ENCODE measurements around the gene LPO.

Gene LPO

GRCh38 chr17:58264407-58265103 lies 26.2 kb downstream of the LPO start:
- no peak for DNase-seq

DNA sequence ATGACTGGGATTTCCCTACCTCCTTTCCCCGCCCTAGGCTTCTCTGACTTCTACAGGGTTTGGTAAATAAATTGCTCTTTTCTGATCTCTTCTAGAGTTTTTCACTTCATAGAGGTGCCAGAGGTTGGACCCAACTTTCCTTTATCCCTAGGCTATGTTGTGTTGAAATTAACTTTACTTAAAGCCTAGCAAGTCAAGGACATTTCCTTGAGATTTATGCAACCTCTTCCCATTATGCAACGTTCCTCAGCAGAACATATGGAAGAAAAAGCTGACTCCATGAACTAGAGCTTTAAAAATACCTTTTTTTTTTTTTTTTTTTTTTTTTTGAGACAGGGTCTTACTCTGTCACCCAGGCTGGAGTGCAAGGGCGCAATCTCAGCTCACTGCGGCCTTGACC lies 26.9 kb downstream of the LPO start:
- DNase-seq, result no peak

- peak in 1 of 2 experiments; percentile 6 for DNase-seq
These were observed 27.8 kb downstream of the LPO start for GRCh38 chr17:58265902-58266875.

- peak in 1 of 2 experiments; percentile 2 for DNase-seq
These were observed 29.3 kb downstream of the LPO start for GRCh38 chr17:58267347-58268324.

- DNase-seq, result peak in 1 of 2 experiments; percentile 8
These were observed 29.9 kb downstream of the LPO start for GRCh38 chr17:58268326-58268725.

DNA sequence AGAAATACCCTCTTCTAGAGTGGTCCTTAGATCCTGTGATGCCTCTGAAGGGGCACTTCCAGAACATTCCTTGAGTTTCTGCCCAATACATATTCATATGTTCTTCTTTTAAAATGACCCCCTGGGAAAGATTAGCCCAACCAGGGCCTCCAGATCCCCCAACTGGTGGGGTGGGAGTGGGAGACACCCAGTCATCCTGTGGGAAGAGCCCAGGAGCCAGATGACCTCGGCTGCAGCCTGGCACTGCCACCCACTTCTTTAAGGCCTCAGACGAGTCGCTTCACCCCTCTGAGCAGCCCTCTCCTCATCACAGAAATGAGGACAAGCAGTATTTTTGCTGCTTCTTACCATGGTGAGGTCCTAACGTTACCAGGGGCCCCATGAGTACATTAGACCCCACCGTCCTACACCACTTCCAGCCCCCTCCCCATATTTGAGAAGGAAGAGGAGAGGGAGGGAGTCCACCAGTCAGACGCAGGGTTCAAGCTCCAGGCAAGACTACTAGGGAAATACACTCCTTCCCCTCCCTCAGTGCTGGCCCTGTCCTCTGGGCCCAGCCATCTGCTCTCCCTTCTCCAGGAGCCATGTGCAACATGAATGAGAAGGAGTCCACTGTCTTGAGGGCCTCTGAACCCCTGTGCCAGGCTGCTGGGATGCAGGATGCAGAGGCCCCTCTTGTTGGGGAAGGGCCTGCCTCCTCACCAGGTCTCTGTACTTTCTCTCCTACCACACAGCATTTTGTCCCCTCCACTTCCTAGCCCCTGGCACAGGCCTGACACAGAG lies 30.6 kb downstream of the LPO start:
- no peak for DNase-seq

DNA sequence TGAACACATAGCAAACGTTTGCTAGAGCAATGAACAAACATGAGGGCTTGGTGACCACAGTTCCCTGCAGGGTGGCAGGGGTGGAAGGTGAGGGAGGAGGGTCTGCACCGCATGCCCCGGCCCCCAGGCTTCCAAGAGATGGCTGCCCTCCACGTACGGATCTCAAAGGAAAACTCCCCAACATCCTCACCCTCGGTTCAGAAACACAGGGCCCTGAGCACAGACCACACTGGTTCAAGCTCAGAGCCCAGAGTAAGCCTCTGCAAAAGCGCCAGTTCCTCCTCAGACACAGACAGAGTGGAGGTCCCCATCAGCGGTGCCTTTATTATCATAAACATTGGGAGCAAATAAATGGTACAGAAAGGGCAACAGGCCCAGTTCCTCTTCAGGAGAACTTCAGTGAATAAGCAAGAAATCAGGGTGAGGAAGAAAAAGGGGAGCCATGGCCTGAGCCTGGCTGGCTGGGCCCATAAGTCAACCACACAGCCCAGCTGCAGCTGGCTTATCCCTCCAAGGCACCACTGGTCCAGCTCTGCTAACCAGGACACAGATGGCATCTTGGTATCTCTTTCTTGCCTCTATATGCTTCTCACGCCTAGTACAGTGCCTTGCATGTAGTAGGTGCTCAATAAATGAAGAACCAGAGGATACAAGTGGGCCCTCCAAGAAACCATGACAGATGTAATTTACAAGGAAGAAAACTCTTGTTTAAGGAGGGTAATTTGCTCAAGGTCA lies 31.3 kb downstream of the LPO start:
- peak in 1 of 2 experiments; percentile 3 for DNase-seq

DNA sequence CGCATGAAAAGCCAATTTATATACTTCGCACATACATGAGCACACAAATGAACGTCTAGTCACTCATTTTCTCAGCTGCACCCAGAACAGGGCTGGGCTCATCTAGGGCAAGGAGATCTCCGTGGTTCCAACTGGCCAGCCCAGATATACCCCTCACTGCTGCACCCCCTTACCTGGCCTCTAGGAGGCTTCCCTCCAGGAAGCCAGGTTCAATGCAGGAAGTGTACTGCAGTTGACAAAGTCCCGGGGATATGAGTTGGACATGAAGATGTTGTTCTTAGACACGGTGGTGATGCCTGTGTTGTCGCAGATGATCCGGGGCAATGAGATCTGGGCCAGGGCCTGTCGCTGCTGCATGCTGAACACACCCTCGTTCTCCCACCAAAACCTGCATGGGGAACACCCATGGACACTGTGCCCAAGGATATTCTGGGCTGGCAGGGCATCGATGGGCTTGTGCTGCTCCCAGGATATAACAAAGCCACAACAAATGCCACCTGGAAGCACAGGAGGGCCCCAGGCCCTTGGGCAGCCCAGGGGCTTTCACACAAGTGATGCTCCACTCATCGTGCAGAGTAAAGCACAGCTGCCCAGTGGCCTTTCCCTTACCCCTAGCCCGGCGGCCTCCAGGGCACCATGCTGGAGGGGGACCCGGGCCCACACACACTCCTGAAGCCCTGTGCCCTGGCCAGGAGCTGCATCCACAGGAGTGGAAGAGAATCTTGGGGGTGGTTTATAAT lies 32.3 kb downstream of the LPO start:
- peak in 1 of 2 experiments; percentile 21 for DNase-seq

- peak in 1 of 2 experiments; percentile 7 for DNase-seq
These were observed 33.0 kb downstream of the LPO start for GRCh38 chr17:58271216-58271931.

- DNase-seq, result no peak
These were observed 34.2 kb downstream of the LPO start for GRCh38 chr17:58272367-58273280.

DNA sequence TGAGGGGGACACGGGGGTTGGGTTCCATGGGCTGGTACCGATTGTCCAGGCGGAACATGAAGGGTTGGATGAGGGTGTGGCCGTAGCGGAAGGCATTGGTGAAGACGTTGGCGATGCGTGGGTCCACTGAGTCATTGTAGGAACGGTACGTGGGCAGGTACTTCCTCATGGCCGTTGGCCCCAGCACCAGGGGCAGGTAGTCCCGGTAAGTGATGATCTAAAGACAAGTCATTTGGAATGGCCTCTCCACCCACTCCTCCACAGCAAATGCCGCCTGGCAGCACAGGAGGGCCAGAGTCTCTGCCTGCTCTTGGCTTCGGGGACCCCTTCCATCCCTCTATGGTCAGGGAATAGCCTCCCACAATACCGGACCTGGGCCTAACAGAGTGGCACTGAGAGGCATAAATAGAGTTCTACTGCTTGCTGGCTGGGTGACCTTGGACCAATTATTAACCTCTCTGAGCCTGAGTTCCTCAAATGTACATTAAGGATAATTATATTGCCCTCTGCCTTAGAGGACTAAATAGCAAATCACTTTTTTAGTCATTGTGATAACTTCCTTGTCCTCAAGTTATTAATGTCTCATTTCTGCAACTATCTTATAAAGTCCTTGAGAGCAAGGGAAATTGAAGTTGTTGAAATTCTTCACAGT lies 35.2 kb downstream of the LPO start:
- no peak for DNase-seq

GRCh38 chr17:58275417-58275816 lies 37.0 kb downstream of the LPO start:
- DNase-seq, result no peak

DNA sequence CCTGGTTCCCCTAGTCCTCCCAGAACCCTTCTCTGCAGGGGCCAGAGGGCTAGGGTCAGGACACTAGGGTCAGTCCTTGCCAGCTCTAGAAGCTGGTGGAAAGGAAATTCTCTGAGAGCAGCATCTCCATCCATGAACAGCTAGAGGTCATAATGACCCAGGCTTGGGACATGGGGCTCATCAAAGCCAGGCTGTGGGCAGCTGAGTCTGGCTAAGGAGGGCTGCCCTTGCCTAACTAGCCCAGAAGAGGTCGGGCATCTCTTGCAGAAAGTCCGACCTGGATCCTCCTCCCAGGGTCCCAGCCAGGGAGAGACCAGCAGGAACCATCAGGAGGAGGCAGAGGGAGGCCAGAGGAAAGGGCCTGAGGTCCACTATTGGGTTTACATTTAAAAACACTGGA lies 38.0 kb downstream of the LPO start:
- no peak for DNase-seq

DNA sequence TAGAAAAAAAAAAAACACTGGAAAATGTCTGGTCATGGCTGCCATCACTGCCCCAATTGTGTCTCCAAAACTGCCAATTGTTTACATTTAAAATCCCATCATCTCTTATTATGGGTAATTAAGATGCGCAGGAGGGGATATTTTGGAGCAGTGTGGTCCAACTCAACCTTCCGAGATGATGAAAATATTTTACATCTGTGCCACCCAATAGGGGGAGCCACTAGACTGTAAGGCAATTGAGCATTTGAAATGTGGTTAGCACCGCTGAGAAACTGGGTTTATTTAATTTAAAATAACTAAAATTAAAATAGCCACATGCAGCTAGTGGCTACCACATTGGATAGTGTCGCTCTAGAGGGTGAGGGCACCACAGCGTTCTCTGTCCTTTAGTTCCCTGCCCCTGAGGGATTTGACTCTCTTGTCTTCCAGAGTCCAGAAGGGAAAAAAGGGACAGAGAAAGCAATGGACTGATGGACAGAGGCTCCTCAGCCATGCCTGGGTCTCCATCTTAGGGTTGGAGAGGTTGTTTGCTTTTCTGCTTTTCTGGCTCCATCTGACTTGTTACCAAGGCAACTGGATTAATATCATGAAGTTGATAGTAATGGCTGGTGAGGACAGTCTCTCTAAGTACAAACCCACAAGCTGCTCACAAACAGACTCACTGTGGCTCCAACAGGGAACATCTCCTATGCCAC lies 38.9 kb downstream of the LPO start:
- DNase-seq, result no peak

DNA sequence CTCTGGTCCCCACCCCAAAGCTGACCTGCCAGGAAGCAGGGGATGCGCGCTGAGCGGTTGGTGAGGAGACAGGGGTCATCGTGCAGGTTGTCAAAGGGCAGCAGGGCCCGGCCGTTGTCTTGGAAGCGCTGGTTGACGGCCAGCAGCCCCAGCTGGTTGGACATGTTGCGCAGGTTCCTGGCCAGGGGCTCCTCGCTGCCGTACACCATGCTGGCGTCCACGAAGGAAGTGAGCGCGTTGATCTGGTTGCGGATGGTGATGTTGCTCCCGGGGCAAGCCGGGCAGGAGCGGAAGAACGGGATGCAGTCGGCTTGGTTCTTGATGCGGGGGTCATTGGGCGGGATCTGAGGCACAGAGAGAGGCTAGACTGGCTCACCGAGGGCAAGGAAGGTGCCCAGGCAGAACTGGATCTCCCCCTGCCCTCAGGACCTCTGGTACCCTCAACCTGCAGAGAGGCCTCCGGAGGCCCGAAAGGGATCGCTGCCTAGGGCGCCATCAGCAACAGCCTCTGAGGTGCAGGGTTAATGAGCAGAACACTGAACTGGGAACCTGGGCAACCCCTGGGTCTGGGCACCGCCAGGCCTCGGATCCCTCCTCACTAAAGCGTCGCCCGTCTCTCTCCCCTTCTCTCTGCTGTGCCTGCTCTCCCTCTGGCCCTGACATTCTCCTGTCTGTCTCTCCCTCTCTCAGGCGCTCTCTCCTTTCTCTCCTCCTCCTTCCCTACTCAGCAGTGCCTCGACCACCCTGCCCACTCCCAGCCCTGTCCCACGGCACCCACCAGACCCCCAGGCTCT lies 39.6 kb downstream of the LPO start:
- no peak for DNase-seq

DNA sequence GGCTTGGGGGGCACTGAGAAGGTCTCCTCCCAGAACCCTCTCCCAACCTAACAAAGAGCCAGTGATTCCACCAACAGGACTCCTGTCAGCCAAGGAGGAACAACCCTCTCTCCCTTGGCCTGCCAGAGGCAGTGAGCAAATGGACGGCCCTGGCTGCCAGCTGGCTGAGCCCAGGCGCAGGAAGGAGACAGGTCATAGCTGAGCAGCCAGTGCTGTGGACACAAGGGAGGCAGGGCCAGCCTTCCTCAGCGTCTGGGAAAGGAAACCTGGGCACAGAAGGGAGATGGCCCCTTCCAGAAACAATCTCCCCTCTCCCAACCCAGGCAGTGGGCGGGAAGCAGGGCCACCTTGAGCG lies 40.3 kb downstream of the LPO start:
- DNase-seq, result no peak

All from activated T-cell treated with anti-CD3 and anti-CD28 coated beads, Interleukin-2, amount 50 U/mL, for 48 hours (primary cell).